GM19025 (cell line): ENCODE data around the gene ALDOB.
A peak's percentile ranks its signal among the peaks of the same experiment; 100 is the strongest.

Experiments used
- ATAC-seq: cut with Tn5 transposase; IDR thresholded peaks from one replicate; pipeline ENCODE4 v1.9.1; 2021; ENCODE audit warnings: mild to moderate bottlenecking, low read depth, moderate library complexity; ENCODE audit not compliant: unreplicated experiment

ALDOB gene

DNA sequence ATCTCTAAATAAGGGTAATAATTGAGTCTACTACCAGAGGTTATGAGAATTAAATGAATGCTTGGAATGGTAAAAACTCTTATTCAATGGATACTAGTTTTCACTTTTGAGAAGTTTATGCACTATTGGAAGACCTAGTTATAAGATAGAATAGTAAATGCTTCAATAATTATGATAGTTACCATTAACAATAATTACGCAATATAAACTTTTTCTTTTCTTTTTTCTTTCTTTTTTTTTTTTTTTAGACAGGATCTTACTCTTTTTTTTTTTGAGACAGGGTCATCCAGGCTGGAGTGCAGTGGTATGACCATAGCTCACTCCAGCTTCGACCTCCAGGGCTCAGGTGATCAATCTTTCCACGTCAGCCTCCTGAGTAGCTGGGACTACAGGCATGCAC is 6.7 kb downstream of the ALDOB start:
- ATAC-seq, result no peak

GRCh38 chr9:101427957-101428655 is 7.5 kb downstream of the ALDOB start:
- peak; percentile 78 for ATAC-seq

- no peak for ATAC-seq
Observed at GRCh38 chr9:101427358-101427757, 8.2 kb downstream of the ALDOB start.

DNA sequence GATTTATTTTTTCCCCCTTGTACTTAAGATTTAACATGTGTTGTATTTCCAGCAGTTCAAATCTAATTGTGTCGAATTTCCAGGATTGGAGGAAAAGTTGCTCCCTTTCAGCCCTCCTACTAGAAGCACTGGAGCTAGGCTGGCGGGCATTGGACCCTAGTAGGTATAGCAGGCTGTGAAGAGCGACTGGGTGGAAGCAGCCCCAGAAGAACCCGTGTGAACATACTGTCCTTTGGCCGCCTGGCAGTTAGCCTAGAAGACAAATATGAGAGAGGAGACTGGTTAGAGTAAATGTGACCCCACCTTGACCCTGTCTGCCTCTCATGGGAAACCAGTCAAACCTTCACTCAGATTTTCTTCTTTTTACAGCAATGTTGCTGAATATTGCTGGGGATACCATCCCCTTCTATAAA is 13.9 kb downstream of the ALDOB start:
- ATAC-seq, result no peak

DNA sequence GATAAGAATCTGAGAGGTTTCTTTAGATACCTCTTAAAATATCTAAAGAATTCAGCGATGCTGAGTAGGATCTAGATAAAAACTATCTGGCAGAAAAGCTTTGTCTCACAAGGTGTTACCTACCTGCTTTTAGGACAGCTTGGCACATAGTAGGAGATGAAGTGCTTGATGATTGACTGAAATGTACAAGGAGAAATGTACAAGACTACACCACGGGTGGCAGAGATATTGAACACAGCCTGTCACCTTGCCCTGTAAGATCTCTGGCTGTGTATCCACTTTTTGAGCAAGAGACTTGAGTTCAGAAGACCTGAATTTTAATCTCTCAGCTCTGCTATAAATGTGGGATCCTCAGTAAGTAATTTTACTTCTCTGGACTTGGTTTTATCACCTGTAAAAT is 15.7 kb downstream of the ALDOB start:
- ATAC-seq, result no peak

DNA sequence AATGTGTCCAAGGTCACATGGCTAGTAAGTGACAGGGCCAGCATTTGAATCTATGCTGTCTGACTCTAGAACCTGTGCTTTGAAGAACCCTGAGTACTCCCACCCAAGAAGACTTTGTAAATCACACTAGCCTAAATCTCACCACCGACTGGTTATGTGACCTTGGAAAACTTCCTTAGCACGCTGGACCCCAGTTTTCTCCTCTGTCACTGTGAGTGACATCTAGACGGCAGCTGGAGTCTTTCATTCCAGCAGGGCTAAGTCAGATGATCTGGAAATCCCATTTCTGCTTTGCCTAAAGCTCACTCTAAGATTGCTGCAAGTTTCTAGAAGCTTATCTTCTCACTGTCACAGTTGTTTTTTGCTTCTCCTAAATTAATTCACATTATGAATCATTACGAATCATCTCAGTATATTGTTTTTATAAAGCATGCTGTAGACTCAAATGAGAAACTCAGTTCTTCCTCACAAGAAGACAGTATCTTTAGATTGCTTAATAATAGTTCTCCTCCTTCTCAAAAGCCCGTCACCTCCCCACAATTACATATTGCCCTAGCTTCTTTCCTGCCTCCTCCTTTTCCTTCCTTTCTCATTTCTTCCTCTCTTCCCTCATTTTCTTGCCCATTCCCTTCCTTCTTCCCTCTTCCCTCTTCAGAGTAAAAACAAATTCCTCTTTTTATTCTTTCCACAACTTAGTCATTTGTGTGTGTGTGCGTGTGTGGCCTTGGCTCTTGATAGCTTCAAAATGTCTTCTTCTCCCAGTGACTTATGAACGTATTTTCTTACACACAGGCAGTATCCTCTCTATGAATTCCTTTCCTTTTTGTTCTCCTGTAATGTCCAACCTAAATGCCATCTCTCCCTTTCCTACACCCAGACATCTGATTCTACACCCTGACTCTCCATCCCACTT is 16.8 kb downstream of the ALDOB start:
- no peak for ATAC-seq

- ATAC-seq, result no peak
Observed at GRCh38 chr9:101417977-101418376, 17.6 kb downstream of the ALDOB start.

DNA sequence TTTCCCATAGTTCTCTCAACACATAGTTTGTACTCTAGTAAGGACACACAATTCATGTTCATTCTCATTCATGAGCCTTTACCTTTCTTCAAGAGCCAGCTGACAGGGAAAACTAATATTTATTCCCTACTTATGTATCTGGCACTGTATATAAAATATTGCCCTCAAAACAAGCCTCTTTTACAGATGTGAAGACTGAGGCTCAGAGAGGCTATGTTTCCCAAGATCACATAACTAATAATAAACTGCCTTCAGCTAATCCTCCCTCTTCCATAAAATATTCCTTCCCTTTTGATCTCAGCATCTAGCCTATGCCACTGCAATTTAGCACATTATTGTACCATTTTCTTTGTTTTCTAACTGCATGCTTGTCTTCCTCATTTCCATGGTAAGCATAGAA is 18.2 kb downstream of the ALDOB start:
- ATAC-seq, result no peak

DNA sequence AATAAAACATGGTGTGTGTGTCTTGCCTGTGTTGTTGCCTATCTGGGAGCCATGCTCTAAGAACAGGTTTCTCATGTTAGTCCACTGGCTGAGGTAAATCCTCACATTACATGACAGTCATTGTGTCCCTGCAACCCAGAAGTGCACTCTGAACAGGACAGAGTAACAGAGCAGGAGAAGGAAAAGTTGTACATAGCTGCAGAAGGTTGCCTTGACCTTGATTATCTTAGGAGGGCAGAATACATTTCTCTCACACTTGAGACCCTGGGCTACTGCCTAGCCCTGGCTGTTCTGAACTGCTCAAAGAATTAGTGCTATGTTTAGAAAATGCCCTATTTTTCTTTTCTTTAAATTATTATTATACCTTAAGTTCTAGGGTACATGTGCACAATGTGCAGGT is 20.0 kb downstream of the ALDOB start:
- no peak for ATAC-seq

GRCh38 chr9:101414839-101415238 is 20.7 kb downstream of the ALDOB start:
- ATAC-seq, result no peak

DNA sequence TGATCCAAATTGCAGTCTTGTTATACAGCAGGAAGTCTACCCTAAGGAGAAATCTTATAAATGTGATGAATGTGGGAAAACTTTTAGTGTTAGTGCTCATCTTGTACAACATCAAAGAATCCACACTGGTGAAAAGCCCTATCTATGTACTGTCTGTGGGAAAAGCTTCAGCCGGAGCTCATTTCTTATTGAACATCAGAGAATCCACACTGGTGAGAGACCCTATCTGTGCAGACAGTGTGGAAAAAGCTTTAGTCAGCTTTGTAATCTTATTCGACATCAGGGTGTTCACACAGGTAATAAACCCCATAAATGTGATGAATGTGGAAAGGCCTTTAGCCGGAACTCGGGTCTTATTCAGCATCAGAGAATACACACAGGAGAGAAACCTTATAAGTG is 26.5 kb downstream of the ALDOB start:
- ATAC-seq, result no peak

- no peak for ATAC-seq
Observed at GRCh38 chr9:101408374-101409078, 27.0 kb downstream of the ALDOB start.

DNA sequence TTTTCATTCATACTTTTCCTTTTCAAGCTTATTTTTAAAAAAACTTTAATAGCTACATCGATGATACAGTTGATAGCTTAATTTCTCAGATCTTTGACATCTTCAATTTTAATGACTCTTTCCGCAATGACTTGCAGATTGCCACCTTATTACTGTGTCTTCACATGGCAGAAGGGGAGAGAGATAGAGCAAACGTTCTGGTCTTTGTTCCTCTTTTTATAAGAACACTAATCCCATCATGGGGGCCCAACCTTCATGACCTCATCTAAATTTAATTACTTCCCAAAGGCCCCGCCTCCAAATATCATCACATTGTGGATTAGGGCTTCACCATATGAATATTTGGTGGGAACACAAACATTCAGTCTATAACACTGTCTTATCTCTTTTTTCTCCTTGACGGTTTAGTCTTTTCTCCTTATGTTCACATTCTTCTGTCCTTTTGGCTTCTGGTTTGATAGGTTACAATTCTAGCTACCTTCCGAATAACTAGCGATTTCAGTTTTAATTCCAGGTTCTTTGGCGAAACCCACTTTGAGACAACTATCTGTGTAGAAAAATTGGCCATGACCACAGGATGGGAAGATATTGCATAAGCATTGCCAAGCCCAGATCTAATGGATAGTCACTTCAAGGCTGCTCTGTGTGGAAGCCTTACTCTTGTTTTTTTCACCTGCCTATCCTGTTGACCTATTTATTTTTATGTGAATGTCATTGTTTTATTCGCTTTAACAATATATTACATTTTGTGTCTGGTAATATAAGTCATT is 31.9 kb downstream of the ALDOB start:
- ATAC-seq, result no peak

- ATAC-seq, result no peak
Observed at GRCh38 chr9:101400120-101400519, 35.5 kb downstream of the ALDOB start.

- no peak for ATAC-seq
Observed at GRCh38 chr9:101399643-101399970, 36.0 kb downstream of the ALDOB start.

- ATAC-seq, result peak; percentile 1
Observed at GRCh38 chr9:101398930-101399642, 36.5 kb downstream of the ALDOB start.

GRCh38 chr9:101398068-101398929 is 37.3 kb downstream of the ALDOB start, which contains the start of the genes MRPL50 and ZNF189:
Gene MRPL50 (minus strand): TSS chr9:101398618. CDS start chr9:101398592, 26 bp downstream.
Gene ZNF189 (plus strand): TSS chr9:101398851. CDS start chr9:101399157, 306 bp downstream.
- ATAC-seq, result peak; percentile 99

DNA sequence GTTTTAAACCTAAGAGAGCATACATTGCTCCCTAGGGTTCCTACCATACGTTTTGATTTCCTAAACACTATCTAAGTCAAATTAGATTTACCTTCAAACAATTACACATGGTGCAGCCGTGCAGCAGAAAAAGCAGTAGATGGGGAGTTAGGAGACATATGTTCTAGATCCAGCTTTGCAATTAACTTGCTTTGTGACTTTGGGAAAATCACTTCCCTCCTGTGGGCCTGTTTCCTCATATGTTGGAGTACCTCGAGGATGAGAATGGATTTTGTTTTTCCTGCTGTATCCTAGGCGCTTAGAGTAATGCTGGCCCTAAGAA is 37.9 kb downstream of the ALDOB start:
- ATAC-seq, result no peak

DNA sequence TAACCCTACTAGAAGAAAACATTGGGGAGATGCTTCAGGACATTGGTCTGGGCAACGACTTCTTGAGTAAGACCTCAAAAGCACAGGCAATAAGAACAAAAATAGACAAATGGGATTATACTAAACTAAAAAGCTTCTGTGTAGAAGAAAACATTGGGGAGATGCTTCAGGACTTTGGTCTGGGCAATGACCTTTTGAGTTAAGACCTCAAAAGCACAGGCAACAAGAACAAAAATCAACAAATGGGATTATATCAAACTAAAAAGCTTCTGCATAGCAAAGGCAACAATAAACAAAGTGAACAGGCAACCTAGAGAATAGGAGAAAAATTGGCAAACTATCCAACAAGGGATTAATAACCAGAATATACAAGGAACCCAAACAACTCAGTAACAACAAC is 40.9 kb downstream of the ALDOB start:
- no peak for ATAC-seq
